WTC11 (cell line): ENCODE data around the gene CARD11. TPM values are rescaled to one million over a fixed set of nuclear protein-coding genes. Genes with fewer than 3 reads are reported as not detected.

Experiments
- ATAC-seq: fragments of 200-7000 bp; cut with Tn5 transposase; 2 replicates; pipeline ENCODE4 v1.10.0; 2021; ENCODE audit warnings: mild to moderate bottlenecking, moderate library complexity
- CTCF ChIA-PET: fragments of 300-600 bp; sonication (Branson Sonifier 250); formaldehyde crosslinking; loops from one replicate; lab custom pipeline; 2021; ENCODE audit warnings: antibody characterized with exemption; lab: Charles Lee
- POLR2A ChIA-PET: fragments of 350-600 bp; sonication (Branson Sonifier 250); formaldehyde crosslinking; loops from one replicate; lab custom pipeline; 2021; ENCODE audit warnings: antibody characterized with exemption; lab: Charles Lee
- DNase-seq: peaks from one replicate; pipeline ENCODE4 v3.0.0; 2021; ENCODE audit warnings: low spot score
- H3K27ac Mint-ChIP-seq: 2 replicates; pipeline ENCODE4 v1.8.0; 2021; ENCODE audit warnings: mixed read lengths
- H3K27me3 Mint-ChIP-seq: 2 replicates; pipeline ENCODE4 v1.8.0; 2021; ENCODE audit warnings: low read depth, mild to moderate bottlenecking, moderate library complexity, mixed read lengths
- H3K36me3 Mint-ChIP-seq: 2 replicates; pipeline ENCODE4 v1.8.0; 2021; ENCODE audit warnings: mixed read lengths
- H3K4me1 Mint-ChIP-seq: 2 replicates; pipeline ENCODE4 v1.8.0; 2022; ENCODE audit warnings: mixed read lengths
- H3K4me3 Mint-ChIP-seq: 2 replicates; pipeline ENCODE4 v1.8.0; 2021; ENCODE audit warnings: mild to moderate bottlenecking, moderate library complexity, mixed read lengths
- H3K9me3 Mint-ChIP-seq: 2 replicates; pipeline ENCODE4 v1.8.0; 2021; ENCODE audit warnings: mixed read lengths
- CREM ChIP-seq: sonication (generic); formaldehyde crosslinking; IDR thresholded peaks from 2 replicates; pipeline ENCODE4 v1.8.1; 2022; ENCODE audit warnings: mild to moderate bottlenecking, missing genetic modification reagents, moderate library complexity
- FOXK1 ChIP-seq: sonication (generic); formaldehyde crosslinking; IDR thresholded peaks from 2 replicates; pipeline ENCODE4 v1.8.0; 2022; ENCODE audit warnings: mild to moderate bottlenecking, moderate library complexity, missing genetic modification reagents
- GTF2I ChIP-seq: fragments of 250-450 bp; sonication (Bioruptor Pico); conservative IDR thresholded peaks from 2 replicates; pipeline ENCODE4 v1.4.0; 2021; ENCODE audit warnings: mild to moderate bottlenecking
- KAT7 ChIP-seq: sonication (generic); formaldehyde crosslinking; IDR thresholded peaks from 2 replicates; pipeline ENCODE4 v1.8.1; 2023; ENCODE audit warnings: missing genetic modification reagents, mild to moderate bottlenecking, borderline replicate concordance
- MYBL2 ChIP-seq: sonication (generic); formaldehyde crosslinking; IDR thresholded peaks from 2 replicates; pipeline ENCODE4 v1.8.1; 2023; ENCODE audit warnings: mild to moderate bottlenecking, moderate library complexity, missing genetic modification reagents
- NFYB ChIP-seq: sonication (generic); formaldehyde crosslinking; conservative IDR thresholded peaks from 2 replicates; pipeline ENCODE4 v1.8.0; 2022; ENCODE audit warnings: low read depth, missing genetic modification reagents
- PRRX2 ChIP-seq: fragments of 250-450 bp; sonication (Bioruptor Pico); IDR thresholded peaks from 2 replicates; pipeline ENCODE4 v1.8.0; 2021; ENCODE audit warnings: mild to moderate bottlenecking
- SP1 ChIP-seq: sonication (generic); formaldehyde crosslinking; conservative IDR thresholded peaks from 2 replicates; pipeline ENCODE4 v1.8.1; 2022; ENCODE audit warnings: missing genetic modification reagents
- ZNF121 ChIP-seq: sonication (generic); formaldehyde crosslinking; IDR thresholded peaks from 2 replicates; pipeline ENCODE4 v1.8.0; 2023; ENCODE audit warnings: missing genetic modification reagents
- ZNF423 ChIP-seq: fragments of 250-450 bp; sonication (Bioruptor Pico); IDR thresholded peaks from 2 replicates; pipeline ENCODE4 v2.1.2; 2022; ENCODE audit warnings: mild to moderate bottlenecking, moderate library complexity
- ZNF671 ChIP-seq: fragments of 250-450 bp; sonication (Bioruptor Pico); IDR thresholded peaks from 2 replicates; pipeline ENCODE4 v1.8.0; 2021; ENCODE audit warnings: mild to moderate bottlenecking
- total RNA-seq: library from RNA; stranded (reverse); gene quantifications from 3 replicates; pipeline ENCODE4 v1.2.3, GENCODE V29; 2021
- TF ChIP-seq, protein P1 (sequence below): sonication (generic); formaldehyde crosslinking; IDR thresholded peaks from 2 replicates; pipeline ENCODE4 v1.8.1; 2023; ENCODE audit warnings: mild to moderate bottlenecking, missing genetic modification reagents, moderate library complexity
- TF ChIP-seq, protein P2 (sequence below): sonication (generic); formaldehyde crosslinking; IDR thresholded peaks from 2 replicates; pipeline ENCODE4 v1.8.1; 2023; ENCODE audit warnings: mild to moderate bottlenecking, moderate library complexity, missing genetic modification reagents
- TF ChIP-seq, protein P3 (sequence below): sonication (generic); formaldehyde crosslinking; conservative IDR thresholded peaks from 2 replicates; pipeline ENCODE4 v1.8.1; 2022; ENCODE audit warnings: mild to moderate bottlenecking, missing genetic modification reagents
- TF ChIP-seq, protein P4 (sequence below): fragments of 250-450 bp; sonication (Bioruptor Pico); IDR thresholded peaks from 2 replicates; pipeline ENCODE4 v1.8.0; 2021; ENCODE audit warnings: mild to moderate bottlenecking
- TF ChIP-seq, protein P5 (sequence below): fragments of 250-450 bp; sonication (Bioruptor Pico); IDR thresholded peaks from 2 replicates; pipeline ENCODE4 v1.9.0; 2021; ENCODE audit warnings: mild to moderate bottlenecking, borderline replicate concordance
- TF ChIP-seq, protein P6 (sequence below): fragments of 250-450 bp; sonication (Bioruptor Pico); IDR thresholded peaks from 2 replicates; pipeline ENCODE4 v2.1.2; 2022; ENCODE audit warnings: mild to moderate bottlenecking, moderate library complexity
- TF ChIP-seq, protein P7 (sequence below): sonication (generic); formaldehyde crosslinking; conservative IDR thresholded peaks from 2 replicates; pipeline ENCODE4 v1.8.1; 2023; ENCODE audit warnings: mild to moderate bottlenecking, low read depth, missing genetic modification reagents, moderate library complexity

Gene CARD11
- total RNA-seq, 1 experiment from 2014 or later = 40.8 TPM

DNA sequence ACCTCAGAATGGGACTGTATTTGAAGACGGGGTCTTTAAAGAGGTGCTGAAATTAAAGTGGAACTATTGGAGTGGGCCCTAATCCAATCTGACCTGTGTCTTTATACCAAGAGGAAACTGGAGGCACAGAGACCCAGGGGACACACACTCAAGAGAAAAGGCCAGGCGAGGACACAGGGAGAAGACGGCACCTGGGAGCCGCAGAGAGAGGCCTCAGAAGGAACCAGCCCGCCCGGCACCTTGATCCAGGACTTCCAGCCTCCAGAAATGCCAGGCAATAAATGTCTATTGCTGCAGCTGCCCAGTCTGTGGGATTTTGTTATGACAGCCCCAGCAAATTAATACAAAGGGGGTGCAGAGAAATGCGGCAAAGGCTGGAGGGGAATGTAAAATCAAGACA is 10.5 kb downstream of the CARD11 start:
- H3K4me3 Mint-ChIP-seq = no peak overlapping the region
- peaks cover 12% of the 10 kb centered on the region for H3K4me1 Mint-ChIP-seq
- no peaks in the 10 kb centered on the region for H3K27me3 Mint-ChIP-seq
- DNase-seq = no peak
- peak overlapping the region; percentile 7; the same call in 1 of the 2 replicates for H3K27ac Mint-ChIP-seq
- ATAC-seq = no peak
- ChIA-PET POLR2A (no interaction called here), CTCF (no interaction called here)
- TF ChIP-seq, protein P1, sequence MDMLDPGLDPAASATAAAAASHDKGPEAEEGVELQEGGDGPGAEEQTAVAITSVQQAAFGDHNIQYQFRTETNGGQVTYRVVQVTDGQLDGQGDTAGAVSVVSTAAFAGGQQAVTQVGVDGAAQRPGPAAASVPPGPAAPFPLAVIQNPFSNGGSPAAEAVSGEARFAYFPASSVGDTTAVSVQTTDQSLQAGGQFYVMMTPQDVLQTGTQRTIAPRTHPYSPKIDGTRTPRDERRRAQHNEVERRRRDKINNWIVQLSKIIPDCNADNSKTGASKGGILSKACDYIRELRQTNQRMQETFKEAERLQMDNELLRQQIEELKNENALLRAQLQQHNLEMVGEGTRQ (CRISPR knock-in tag) = no peak
- TF ChIP-seq NFYB (no peak), CREM (CRISPR knock-in tag) (no peak), SP1 (no peak), MYBL2 (CRISPR knock-in tag) (no peak), KAT7 (CRISPR knock-in tag) (no peak), ZNF671 (no peak), ZNF121 (no peak), ZNF423 (CRISPR knock-in tag) (no peak), GTF2I (no peak), FOXK1 (CRISPR knock-in tag) (no peak), PRRX2 (CRISPR knock-in tag) (no peak)
- TF ChIP-seq, protein P2, sequence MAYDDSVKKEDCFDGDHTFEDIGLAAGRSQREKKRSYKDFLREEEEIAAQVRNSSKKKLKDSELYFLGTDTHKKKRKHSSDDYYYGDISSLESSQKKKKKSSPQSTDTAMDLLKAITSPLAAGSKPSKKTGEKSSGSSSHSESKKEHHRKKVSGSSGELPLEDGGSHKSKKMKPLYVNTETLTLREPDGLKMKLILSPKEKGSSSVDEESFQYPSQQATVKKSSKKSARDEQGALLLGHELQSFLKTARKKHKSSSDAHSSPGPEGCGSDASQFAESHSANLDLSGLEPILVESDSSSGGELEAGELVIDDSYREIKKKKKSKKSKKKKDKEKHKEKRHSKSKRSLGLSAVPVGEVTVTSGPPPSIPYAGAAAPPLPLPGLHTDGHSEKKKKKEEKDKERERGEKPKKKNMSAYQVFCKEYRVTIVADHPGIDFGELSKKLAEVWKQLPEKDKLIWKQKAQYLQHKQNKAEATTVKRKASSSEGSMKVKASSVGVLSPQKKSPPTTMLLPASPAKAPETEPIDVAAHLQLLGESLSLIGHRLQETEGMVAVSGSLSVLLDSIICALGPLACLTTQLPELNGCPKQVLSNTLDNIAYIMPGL (CRISPR knock-in tag) = no peak
- TF ChIP-seq, protein P3, sequence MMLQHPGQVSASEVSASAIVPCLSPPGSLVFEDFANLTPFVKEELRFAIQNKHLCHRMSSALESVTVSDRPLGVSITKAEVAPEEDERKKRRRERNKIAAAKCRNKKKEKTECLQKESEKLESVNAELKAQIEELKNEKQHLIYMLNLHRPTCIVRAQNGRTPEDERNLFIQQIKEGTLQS (CRISPR knock-in tag) = no peak
- TF ChIP-seq, protein P4, sequence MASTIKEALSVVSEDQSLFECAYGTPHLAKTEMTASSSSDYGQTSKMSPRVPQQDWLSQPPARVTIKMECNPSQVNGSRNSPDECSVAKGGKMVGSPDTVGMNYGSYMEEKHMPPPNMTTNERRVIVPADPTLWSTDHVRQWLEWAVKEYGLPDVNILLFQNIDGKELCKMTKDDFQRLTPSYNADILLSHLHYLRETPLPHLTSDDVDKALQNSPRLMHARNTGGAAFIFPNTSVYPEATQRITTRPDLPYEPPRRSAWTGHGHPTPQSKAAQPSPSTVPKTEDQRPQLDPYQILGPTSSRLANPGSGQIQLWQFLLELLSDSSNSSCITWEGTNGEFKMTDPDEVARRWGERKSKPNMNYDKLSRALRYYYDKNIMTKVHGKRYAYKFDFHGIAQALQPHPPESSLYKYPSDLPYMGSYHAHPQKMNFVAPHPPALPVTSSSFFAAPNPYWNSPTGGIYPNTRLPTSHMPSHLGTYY = no peak
- TF ChIP-seq, protein P5, sequence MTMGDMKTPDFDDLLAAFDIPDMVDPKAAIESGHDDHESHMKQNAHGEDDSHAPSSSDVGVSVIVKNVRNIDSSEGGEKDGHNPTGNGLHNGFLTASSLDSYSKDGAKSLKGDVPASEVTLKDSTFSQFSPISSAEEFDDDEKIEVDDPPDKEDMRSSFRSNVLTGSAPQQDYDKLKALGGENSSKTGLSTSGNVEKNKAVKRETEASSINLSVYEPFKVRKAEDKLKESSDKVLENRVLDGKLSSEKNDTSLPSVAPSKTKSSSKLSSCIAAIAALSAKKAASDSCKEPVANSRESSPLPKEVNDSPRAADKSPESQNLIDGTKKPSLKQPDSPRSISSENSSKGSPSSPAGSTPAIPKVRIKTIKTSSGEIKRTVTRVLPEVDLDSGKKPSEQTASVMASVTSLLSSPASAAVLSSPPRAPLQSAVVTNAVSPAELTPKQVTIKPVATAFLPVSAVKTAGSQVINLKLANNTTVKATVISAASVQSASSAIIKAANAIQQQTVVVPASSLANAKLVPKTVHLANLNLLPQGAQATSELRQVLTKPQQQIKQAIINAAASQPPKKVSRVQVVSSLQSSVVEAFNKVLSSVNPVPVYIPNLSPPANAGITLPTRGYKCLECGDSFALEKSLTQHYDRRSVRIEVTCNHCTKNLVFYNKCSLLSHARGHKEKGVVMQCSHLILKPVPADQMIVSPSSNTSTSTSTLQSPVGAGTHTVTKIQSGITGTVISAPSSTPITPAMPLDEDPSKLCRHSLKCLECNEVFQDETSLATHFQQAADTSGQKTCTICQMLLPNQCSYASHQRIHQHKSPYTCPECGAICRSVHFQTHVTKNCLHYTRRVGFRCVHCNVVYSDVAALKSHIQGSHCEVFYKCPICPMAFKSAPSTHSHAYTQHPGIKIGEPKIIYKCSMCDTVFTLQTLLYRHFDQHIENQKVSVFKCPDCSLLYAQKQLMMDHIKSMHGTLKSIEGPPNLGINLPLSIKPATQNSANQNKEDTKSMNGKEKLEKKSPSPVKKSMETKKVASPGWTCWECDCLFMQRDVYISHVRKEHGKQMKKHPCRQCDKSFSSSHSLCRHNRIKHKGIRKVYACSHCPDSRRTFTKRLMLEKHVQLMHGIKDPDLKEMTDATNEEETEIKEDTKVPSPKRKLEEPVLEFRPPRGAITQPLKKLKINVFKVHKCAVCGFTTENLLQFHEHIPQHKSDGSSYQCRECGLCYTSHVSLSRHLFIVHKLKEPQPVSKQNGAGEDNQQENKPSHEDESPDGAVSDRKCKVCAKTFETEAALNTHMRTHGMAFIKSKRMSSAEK (CRISPR knock-in tag) = no peak
- TF ChIP-seq, protein P6, sequence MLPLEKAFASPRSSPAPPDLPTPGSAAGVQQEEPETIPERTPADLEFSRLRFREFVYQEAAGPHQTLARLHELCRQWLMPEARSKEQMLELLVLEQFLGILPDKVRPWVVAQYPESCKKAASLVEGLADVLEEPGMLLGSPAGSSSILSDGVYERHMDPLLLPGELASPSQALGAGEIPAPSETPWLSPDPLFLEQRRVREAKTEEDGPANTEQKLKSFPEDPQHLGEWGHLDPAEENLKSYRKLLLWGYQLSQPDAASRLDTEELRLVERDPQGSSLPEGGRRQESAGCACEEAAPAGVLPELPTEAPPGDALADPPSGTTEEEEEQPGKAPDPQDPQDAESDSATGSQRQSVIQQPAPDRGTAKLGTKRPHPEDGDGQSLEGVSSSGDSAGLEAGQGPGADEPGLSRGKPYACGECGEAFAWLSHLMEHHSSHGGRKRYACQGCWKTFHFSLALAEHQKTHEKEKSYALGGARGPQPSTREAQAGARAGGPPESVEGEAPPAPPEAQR (CRISPR knock-in tag) = no peak
- TF ChIP-seq, protein P7, sequence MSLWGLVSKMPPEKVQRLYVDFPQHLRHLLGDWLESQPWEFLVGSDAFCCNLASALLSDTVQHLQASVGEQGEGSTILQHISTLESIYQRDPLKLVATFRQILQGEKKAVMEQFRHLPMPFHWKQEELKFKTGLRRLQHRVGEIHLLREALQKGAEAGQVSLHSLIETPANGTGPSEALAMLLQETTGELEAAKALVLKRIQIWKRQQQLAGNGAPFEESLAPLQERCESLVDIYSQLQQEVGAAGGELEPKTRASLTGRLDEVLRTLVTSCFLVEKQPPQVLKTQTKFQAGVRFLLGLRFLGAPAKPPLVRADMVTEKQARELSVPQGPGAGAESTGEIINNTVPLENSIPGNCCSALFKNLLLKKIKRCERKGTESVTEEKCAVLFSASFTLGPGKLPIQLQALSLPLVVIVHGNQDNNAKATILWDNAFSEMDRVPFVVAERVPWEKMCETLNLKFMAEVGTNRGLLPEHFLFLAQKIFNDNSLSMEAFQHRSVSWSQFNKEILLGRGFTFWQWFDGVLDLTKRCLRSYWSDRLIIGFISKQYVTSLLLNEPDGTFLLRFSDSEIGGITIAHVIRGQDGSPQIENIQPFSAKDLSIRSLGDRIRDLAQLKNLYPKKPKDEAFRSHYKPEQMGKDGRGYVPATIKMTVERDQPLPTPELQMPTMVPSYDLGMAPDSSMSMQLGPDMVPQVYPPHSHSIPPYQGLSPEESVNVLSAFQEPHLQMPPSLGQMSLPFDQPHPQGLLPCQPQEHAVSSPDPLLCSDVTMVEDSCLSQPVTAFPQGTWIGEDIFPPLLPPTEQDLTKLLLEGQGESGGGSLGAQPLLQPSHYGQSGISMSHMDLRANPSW (CRISPR knock-in tag) = no peak
- peaks cover 8% of the 10 kb centered on the region for H3K36me3 Mint-ChIP-seq
- H3K9me3 Mint-ChIP-seq = peaks cover 5% of the 10 kb centered on the region
